Mucosa of stomach (tissue), 1 donor: ENCODE measurements around the gene ANKRD44.
"Not testable (repeated sequence)": the region's sequence is repeated elsewhere in the genome, so short reads cannot be mapped to it uniquely, and the experiment has no call there.

ENCODE experiments used
- H3K27me3 ChIP-seq: one replicate; pipeline ENCODE4 v1.7.0; 2013; ENCODE audit warnings: mild to moderate bottlenecking, low read length; ENCODE audit not compliant: control insufficient read depth, insufficient read depth
- H3K36me3 ChIP-seq: one replicate; pipeline ENCODE4 v1.7.0; 2013; ENCODE audit warnings: low read length; ENCODE audit not compliant: control insufficient read depth, insufficient read depth
- H3K4me1 ChIP-seq: one replicate; pipeline ENCODE4 v1.7.0; 2013; ENCODE audit warnings: mild to moderate bottlenecking, low read length; ENCODE audit not compliant: control insufficient read depth, insufficient read depth
- H3K4me3 ChIP-seq: one replicate; pipeline ENCODE4 v1.7.0; 2013; ENCODE audit warnings: low read length
- H3K9ac ChIP-seq: one replicate; pipeline ENCODE4 v1.7.0; 2013; ENCODE audit warnings: mild to moderate bottlenecking, low read length, moderate library complexity
- H3K9me3 ChIP-seq: one replicate; pipeline ENCODE4 v1.7.0; 2013; ENCODE audit warnings: mild to moderate bottlenecking, low read length, moderate library complexity; ENCODE audit not compliant: control insufficient read depth
- donor health status: Pancreatic carcinoma.

Gene ANKRD44

DNA sequence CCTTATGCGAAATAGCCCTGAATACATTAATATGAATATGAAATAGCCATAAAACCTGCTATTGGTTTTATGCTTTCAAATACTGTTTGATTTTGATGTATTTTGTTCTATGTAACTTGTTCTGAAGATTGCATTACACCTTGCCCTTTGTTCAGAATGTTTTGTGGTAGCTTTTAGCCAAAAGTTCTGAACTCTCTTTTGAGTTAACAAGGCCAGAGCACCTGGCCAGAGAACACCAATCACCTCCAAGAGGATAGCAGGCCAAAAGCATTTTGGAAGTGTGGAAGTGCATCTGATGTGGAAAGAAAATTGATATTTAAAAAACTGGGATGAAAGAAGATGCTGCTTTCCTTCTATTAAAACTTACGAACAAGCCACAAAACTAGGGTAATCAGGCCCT is 297.5 kb downstream of the ANKRD44 start:
- no peak overlapping the region for H3K4me3 ChIP-seq
- H3K27me3 ChIP-seq = no peaks in the 10 kb centered on the region
- H3K9ac ChIP-seq = no peak overlapping the region
- no peaks in the 10 kb centered on the region for H3K4me1 ChIP-seq
- no peaks in the 10 kb centered on the region for H3K36me3 ChIP-seq
- H3K9me3 ChIP-seq = no peaks in the 10 kb centered on the region

DNA sequence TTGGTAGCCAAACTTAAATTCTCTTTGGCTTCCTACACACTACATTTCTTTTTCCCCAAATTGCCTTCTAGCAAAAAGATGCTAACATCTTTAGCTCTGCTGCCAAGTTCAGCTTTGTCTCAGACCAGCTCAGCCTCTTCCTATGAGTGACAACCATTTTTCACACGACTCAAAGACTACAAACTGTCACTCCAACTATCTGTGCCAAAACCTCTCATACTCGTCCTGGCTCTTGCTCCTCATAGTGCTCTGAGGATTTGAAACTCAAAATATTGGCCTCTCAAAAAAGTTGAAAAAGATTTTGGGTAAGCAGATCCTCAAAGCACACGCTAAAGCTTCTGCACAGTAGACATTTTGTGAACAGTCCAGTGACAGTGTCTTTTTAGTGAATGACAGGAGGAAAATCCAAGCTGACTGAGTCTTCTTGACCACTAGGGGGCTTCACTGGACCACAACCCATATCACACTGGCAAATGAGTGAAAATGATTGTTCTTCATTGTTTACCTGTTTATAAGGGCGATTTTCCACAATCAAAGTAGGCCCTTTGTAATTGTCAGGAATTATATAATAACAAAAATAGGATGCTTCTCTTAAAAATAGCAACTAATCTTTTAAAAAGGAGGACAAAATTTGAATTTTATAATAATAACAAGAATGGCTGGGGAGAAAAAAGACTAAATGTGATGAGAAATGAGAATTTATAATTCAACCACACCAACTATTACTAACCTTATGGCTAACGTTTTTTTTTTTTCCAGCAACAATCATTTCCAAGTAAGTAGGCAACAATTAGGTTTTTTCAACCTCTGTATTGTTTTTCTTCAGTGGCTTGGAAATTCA is 298.6 kb downstream of the ANKRD44 start:
- H3K9ac ChIP-seq = no peak overlapping the region
- no peak overlapping the region for H3K4me3 ChIP-seq
- H3K4me1 ChIP-seq = no peaks in the 10 kb centered on the region
- no peaks in the 10 kb centered on the region for H3K36me3 ChIP-seq
- H3K27me3 ChIP-seq = no peaks in the 10 kb centered on the region
- H3K9me3 ChIP-seq = no peaks in the 10 kb centered on the region

DNA sequence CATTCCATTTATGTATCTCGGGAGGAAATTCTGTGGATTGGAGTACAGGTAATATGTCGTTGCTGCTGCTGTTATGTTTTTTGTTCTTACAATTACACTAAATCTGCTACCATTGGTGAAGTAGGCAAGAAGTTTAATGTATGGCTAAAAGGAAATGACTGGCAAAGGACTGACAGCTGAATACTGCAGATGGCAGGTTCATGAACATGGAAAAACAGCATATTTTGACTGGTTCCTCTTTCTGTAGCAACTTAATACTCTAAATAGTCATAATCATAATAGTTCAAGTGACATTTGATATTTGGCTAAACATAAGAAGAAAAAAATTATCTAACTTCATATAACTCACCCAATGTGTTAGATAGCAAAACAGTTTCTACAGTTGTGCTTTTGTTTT is 299.6 kb downstream of the ANKRD44 start:
- no peaks in the 10 kb centered on the region for H3K27me3 ChIP-seq
- no peaks in the 10 kb centered on the region for H3K36me3 ChIP-seq
- H3K9ac ChIP-seq = no peak overlapping the region
- no peak overlapping the region for H3K4me3 ChIP-seq
- H3K9me3 ChIP-seq = no peaks in the 10 kb centered on the region
- peaks cover 9% of the 10 kb centered on the region for H3K4me1 ChIP-seq

DNA sequence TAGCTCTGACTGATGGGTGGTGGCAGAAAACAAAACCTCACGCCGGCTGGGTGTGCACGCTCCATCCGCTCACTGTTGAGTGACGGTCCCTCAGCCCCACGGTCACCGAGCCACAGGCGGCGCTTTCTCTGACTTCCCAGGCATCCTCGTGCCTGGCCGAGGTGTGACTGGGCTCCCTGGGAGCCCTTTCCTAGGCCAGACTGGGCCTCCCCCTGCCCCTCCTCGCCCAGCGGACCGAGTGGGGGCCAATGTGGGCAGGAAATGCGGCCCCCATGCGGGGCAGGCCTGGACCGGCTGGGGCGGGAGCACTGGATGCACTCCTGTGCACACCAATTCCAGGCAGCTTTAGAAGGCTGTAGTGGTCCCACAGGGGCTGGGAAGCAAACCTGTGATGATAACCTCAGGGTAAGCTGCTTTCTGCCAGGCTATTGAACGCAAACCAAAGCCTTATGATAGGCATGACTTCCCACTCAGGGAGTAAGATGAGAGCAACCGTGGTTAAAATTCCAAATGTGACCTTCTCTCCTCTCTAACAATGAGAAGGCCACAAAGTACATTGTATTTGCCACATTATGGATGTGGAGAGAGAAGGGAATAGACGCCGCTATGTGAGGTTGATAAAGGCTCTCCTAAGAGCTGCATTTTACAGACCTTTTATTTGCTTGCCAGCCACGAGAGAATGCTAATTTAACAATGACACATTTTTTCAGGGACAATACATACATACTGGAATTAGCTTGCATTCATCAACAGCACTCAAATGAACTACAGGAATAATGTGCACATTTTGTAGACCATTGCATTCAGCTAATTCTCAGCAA is 300.2 kb downstream of the ANKRD44 start:
- Histone ChIP-seq H3K36me3 (no peaks in the 10 kb centered on the region), H3K9ac (no peak overlapping the region)

DNA sequence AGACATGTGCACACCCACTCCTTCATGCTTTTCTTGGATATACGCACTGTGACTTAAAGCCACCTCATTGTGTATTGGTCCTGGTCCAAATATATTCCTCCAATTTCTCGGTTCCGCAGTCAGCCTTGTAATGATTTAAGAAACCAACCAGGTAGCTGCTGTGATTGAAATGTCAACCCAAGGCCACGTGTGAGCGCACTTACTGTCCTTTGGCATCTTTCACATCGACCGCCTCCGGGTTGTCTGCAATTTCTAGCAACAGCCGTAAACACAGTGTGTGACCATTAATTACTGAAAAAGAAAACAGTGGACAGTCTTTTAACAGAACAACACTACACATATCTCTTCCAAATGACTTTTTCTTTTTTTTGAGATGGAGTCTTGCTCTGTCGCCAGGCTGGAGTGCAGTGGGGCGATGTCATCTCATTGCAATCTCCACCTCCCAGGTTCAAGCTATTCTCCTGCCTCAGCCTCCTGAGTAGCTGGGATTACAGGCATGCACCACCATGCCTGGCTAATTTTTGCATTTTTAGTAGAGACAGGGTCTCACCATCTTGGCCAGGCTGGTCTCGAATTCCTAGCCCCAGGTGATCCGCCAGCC is 301.7 kb downstream of the ANKRD44 start:
- H3K4me3 ChIP-seq, H3K9me3 ChIP-seq, H3K27me3 ChIP-seq, H3K9ac ChIP-seq, H3K36me3 ChIP-seq: not testable (repeated sequence)
- H3K4me1 ChIP-seq = peaks cover 16% of the 10 kb centered on the region

More for the DNA sequence above, 300.2 kb downstream of the ANKRD44 start:
- H3K4me1 ChIP-seq = peaks cover 15% of the 10 kb centered on the region
- H3K4me3 ChIP-seq = no peak overlapping the region
- H3K27me3 ChIP-seq = no peaks in the 10 kb centered on the region
- no peaks in the 10 kb centered on the region for H3K9me3 ChIP-seq

DNA sequence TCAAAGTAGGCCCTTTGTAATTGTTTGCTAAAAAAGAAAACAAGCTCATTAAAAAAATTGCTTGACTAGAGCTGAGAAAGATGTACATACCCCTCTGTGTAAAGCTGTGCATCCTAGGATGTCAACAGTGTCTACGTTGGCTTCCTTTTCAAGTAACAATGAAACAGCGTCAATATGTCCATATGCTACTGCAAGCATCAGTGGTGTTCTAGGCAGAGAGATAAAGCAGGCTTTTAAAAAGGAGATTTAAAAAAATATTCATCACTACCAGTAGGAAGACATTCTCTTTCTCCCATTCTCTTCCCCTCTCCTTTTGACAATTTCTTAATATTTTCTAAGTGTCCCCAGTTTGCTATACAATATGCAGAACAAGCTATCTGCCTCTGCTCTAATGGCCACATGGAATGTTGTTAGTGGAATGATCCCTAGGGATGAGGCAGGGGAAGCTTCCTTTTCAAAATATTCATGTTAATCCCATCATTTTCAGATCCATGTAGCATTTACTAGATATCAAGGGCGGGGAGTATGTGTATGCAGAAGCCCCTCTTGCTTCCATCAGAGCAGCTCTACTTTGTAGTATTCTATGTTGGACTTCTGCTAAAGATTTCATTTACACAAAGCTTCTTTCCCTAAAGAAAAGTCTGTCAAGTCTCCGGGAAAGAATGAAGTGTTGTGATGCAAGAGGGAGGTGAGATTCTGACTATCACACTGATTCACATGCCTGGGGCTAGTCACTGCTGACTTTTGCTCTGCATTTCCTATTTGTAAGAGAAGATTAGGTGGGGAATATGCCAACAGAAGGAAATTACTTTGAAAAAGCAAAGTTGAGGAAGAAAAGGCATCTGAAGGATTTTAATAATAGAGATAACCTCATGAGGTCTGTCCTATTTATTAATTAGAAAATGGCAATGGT is 302.6 kb downstream of the ANKRD44 start:
- Histone ChIP-seq H3K4me3 (no peak overlapping the region), H3K9ac (no peak overlapping the region), H3K36me3 (no peaks in the 10 kb centered on the region), H3K4me1 (peaks cover 16% of the 10 kb centered on the region), H3K27me3 (no peaks in the 10 kb centered on the region), H3K9me3 (no peaks in the 10 kb centered on the region)

DNA sequence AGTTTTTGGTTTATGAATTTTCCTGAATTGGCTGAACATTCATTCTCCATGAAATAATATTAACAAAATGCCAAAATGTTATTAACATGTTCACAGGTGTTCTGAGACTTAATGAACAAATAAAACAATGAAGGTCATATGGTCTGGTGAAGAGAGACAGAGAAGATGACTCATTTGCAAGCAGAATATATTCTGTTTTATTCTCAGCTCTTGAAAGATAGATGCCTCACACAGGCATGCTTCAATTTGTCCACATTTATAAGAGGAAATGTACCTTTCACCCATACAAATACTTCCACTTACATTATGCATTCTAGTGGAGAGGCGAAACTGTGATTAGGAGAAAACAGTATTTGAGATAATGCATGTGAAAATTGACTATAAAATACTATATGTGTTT is 308.7 kb downstream of the ANKRD44 start:
- Histone ChIP-seq H3K36me3 (no peaks in the 10 kb centered on the region), H3K9me3 (no peaks in the 10 kb centered on the region), H3K27me3 (no peaks in the 10 kb centered on the region), H3K9ac (no peak overlapping the region), H3K4me1 (peaks cover 15% of the 10 kb centered on the region), H3K4me3 (no peak overlapping the region)

DNA sequence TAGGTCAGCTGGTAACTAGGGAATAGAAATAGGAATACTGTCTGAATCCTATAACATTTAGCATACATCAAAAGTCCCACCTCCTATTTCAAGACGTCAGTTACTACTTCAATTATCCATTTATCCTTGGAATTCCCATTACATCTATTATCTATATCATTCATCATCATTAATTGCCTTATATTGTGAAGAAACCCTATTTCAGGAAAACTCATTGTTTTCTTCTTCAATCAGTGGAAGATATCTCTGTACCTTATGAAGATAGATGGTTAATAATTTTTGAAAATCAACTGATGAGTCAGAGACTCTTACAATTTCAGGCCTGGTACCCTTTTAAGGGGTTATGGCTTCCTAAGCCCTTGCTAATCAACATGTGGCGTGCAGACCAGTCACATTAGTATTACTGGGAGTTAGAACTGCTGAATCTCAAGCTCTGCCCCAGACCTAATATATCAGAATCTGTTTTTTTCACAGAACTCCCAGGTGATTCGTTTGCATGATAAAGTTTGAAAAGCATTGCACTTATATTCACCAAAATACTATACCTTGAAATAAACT is 314.7 kb downstream of the ANKRD44 start:
- no peaks in the 10 kb centered on the region for H3K4me1 ChIP-seq
- no peak overlapping the region for H3K4me3 ChIP-seq
- H3K27me3 ChIP-seq = no peaks in the 10 kb centered on the region
- no peaks in the 10 kb centered on the region for H3K9me3 ChIP-seq
- no peaks in the 10 kb centered on the region for H3K36me3 ChIP-seq
- no peak overlapping the region for H3K9ac ChIP-seq

DNA sequence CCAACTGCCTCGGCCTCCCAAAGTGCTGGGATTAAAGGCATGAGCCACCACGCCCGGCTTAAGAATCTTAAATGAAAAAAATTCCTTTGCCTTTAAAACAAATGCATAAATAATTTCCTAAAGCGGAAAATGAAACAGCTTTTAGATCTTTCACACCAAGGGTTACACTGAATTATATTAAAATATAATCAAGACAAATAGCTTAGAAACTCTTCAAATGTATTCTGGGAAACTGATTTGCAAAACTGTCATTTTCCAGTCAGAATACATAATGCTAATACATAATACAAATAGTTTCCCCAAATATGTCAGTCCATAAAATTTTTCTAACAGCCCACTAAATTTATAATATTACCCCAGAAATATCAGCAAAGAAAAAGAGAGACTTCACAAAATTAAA is 315.8 kb downstream of the ANKRD44 start:
- Histone ChIP-seq H3K4me1 (no peaks in the 10 kb centered on the region), H3K9me3 (no peaks in the 10 kb centered on the region), H3K36me3 (no peaks in the 10 kb centered on the region), H3K27me3 (no peaks in the 10 kb centered on the region), H3K4me3 (no peak overlapping the region), H3K9ac (no peak overlapping the region)

DNA sequence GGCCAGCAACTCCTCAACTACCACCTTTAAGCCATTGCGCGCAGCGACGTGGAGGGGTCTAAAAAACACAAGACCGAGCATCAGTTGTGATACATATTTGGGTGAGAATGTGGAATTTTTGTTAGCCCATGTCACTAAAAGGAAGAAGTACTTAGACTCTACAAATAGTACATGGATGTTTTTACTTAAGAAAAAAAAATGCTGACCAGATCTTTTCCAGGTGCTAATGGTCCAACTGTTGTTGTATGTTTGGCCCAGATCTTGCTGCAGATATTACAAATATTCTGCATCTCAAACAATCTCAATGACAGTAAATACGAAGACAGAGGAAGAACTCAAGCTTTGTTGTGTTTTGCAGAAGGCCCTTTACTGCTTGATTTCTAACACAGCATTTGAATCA is 317.0 kb downstream of the ANKRD44 start:
- no peaks in the 10 kb centered on the region for H3K9me3 ChIP-seq
- H3K27me3 ChIP-seq = no peaks in the 10 kb centered on the region
- no peaks in the 10 kb centered on the region for H3K4me1 ChIP-seq
- no peaks in the 10 kb centered on the region for H3K36me3 ChIP-seq
- H3K9ac ChIP-seq = no peak overlapping the region
- H3K4me3 ChIP-seq = no peak overlapping the region

DNA sequence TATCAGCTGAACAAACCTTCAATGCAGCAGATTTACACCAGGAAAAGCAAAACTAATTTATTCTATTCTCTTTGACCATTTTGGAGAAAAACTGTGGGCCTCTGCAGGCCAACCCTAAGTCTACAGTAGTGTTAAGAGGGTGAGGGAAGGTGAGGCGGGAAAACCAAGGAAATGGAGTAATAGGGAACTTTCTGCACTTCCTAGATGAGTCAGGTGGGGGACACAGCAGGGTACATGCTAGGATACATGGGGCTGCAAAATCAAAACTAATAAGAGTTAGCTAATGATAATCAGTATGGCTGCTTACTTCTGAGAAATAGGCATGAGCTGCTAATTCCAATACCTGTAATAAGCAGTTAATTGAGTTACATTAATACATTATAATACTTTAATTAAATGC is 318.1 kb downstream of the ANKRD44 start:
- Histone ChIP-seq H3K4me3 (no peak overlapping the region), H3K9ac (no peak overlapping the region), H3K27me3 (no peaks in the 10 kb centered on the region), H3K9me3 (no peaks in the 10 kb centered on the region), H3K36me3 (no peaks in the 10 kb centered on the region), H3K4me1 (peaks cover 5% of the 10 kb centered on the region)
